ENCODE data around the gene NPM1.

DNA sequence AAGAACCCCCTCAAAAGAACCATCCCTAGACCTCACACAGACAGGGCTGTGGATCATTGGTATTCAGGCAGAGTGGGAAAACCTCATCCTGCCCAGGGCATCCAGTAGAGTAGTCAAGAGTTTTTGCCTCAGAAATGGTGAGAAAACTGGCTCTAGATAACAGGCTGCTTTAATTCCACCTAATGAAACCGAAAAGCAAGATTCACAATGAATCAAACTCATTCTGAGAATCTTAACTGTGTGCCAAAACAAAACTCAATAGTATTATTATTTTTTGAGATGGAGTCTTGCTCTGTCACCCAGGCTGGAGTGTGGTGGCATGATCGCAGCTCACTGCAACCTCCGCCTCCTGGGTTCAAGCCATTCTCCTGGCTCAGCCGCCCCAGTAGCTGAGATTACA, 17.8 kb upstream of the NPM1 start:
- no peak for TF ChIP-seq TCF12 (IDR thresholded peaks at IDR 0.05; ENCODE audit: low read depth)
- TF ChIP-seq RAD21 (IDR thresholded peaks at IDR 0.05; ENCODE audit: low read depth) = no peak
- TF ChIP-seq CEBPB (IDR thresholded peaks at IDR 0.05) = no peak
- TF ChIP-seq TAF1 (IDR thresholded peaks at IDR 0.05; ENCODE audit: low read depth) = no peak
- TF ChIP-seq REST (IDR thresholded peaks at IDR 0.05; ENCODE audit: low read depth) = no peak
- no peak for TF ChIP-seq TEAD4 (IDR thresholded peaks at IDR 0.05)
